Activated CD4-positive, alpha-beta T cell treated with anti-CD3 and anti-CD28 coated beads for 36 hours (primary cell): ENCODE measurements around the gene ITSN2. TPM values are rescaled to one million over a fixed set of nuclear protein-coding genes. Genes with fewer than 3 reads are reported as not detected.

Experiments used
- ATAC-seq: fragments of 200-7000 bp; cut with Tn5 transposase; one replicate; pipeline ENCODE4 v1.10.0; 2021; ENCODE audit warnings: mild to moderate bottlenecking, moderate library complexity
- CTCF ChIA-PET: fragments of 350-600 bp; sonication (Branson Sonifier 250); formaldehyde crosslinking; loops from one replicate; lab custom pipeline; 2021; ENCODE audit warnings: antibody characterized with exemption; lab: Charles Lee
- POLR2A ChIA-PET: fragments of 350-600 bp; sonication (Branson Sonifier 250); formaldehyde crosslinking; loops from one replicate; lab custom pipeline; 2021; ENCODE audit warnings: antibody characterized with exemption, inconsistent platforms; lab: Charles Lee
- DNase-seq: peaks from one replicate; pipeline ENCODE4 v3.0.0-alpha.2; 2020
- H3K27ac Mint-ChIP-seq: one replicate; pipeline ENCODE4 v1.8.0; 2021; ENCODE audit warnings: mixed read lengths
- H3K27me3 Mint-ChIP-seq: one replicate; pipeline ENCODE4 v1.8.0; 2021; ENCODE audit warnings: mixed read lengths
- H3K36me3 Mint-ChIP-seq: one replicate; pipeline ENCODE4 v1.8.0; 2021; ENCODE audit warnings: low read depth, mixed read lengths
- H3K4me1 Mint-ChIP-seq: one replicate; pipeline ENCODE4 v1.8.0; 2021; ENCODE audit warnings: mixed read lengths
- H3K4me3 Mint-ChIP-seq: one replicate; pipeline ENCODE4 v1.8.0; 2021; ENCODE audit warnings: mild to moderate bottlenecking, moderate library complexity, mixed read lengths
- H3K9me3 Mint-ChIP-seq: one replicate; pipeline ENCODE4 v1.8.0; 2021; ENCODE audit warnings: low read depth, mixed read lengths
- intact Hi-C, 2 experiments: fragments of 100-400 bp; cut with DNase I in 1 of 2; cut with micrococcal nuclease in 1 of 2; formaldehyde crosslinking; loops; one replicate each; pipeline versions ENCODE4 v1.14.2 to v1.15.1; 2022 to 2024; cut with DNase I, micrococcal nuclease
- total RNA-seq, 2 experiments: library from RNA; stranded (reverse); gene quantifications; one replicate each; pipeline ENCODE4 v1.2.3, GENCODE V29; 2021

The ITSN2 gene
- total RNA-seq, 2 experiments from 2014 or later, result 46.0 to 49.6 TPM

GRCh38 chr2:24265212-24265611, 95.1 kb downstream of the ITSN2 start:
- POLR2A ChIA-PET, result no interaction called here
- Mint-ChIP-seq H3K27ac (no peak overlapping the region), H3K4me3 (no peak overlapping the region), H3K9me3 (no peaks in the 10 kb centered on the region), H3K27me3 (no peaks in the 10 kb centered on the region), H3K36me3 (peaks cover 26% of the 10 kb centered on the region), H3K4me1 (peaks cover 21% of the 10 kb centered on the region)
- CTCF ChIA-PET, result no interaction called here
- DNase-seq (no peak), ATAC-seq (no peak)
- intact Hi-C loops, result no loop called here

- H3K36me3 Mint-ChIP-seq, result peaks cover 14% of the 10 kb centered on the region
- DNase-seq (no peak), ATAC-seq (no peak)
- intact Hi-C loops, result no loop called here
- no peak overlapping the region for H3K27ac Mint-ChIP-seq
- ChIA-PET CTCF (interaction anchor here (1.2 kb wide), 1 partner anchor 38 kb away, joined by 3 read pairs; no protein-coding TSS in a partner anchor), POLR2A (interaction anchor here (0.7 kb wide), 1 partner anchor 483 kb away, joined by 3 read pairs; no protein-coding TSS in a partner anchor)
- no peaks in the 10 kb centered on the region for H3K27me3 Mint-ChIP-seq
- no peak overlapping the region for H3K4me3 Mint-ChIP-seq
- H3K9me3 Mint-ChIP-seq, result no peaks in the 10 kb centered on the region
- peaks cover 15% of the 10 kb centered on the region for H3K4me1 Mint-ChIP-seq
These were observed 97.8 kb downstream of the ITSN2 start for GRCh38 chr2:24262421-24262970.

DNA sequence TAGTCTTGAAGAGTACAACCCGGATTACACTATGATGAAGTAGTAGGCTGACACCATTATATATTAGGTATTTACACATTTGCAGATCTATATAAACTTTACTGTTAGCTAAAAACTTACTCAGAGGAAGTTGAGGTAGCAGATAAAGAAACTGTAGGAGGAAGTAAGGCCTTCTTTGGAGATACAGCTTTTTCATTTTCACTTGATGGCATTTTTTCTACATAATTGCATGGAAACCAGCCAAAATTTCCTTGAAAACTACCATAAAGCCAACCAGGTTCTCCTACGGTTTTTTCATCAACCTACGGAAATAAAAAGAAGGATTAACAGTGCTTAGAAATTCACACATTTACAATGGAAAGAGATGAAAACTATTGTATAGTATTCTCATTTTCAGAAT, 98.9 kb downstream of the ITSN2 start:
- ChIA-PET CTCF (interaction anchor here (0.6 to 0.7 kb wide), 2 partner anchors 11 to 44 kb away, joined by 3 read pairs; no protein-coding TSS in a partner anchor), POLR2A (interaction anchor here (0.6 kb wide), 1 partner anchor 36 kb away, joined by 3 read pairs; no protein-coding TSS in a partner anchor)
- Mint-ChIP-seq H3K4me1 (peaks cover 15% of the 10 kb centered on the region), H3K27me3 (no peaks in the 10 kb centered on the region), H3K36me3 (peaks cover 17% of the 10 kb centered on the region), H3K9me3 (no peaks in the 10 kb centered on the region), H3K27ac (peak overlapping the region; percentile 67), H3K4me3 (no peak overlapping the region)
- intact Hi-C loops, result no loop called here
- no peak for DNase-seq
- no peak for ATAC-seq

DNA sequence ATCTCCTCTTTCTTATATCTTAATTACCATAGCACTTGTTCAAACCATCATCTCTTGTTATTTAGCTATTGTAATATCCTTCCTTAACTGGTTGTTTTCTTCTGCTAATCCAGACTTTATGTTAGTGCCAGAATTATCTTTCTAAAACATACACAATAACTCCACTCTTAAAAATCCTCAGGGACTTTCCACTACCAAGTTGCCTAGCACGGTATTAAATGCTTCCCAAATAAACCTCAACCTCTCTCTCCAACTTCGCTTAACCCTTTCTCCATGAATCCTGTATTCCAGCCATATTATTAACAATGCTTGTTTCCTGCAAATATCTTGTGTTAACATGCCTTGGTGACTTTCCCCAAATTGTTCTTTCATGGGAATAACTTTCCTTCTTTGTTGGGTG, 101.0 kb downstream of the ITSN2 start:
- intact Hi-C loops, result no loop called here
- ChIA-PET POLR2A (no interaction called here), CTCF (no interaction called here)
- DNase-seq, result no peak
- Mint-ChIP-seq H3K27me3 (no peaks in the 10 kb centered on the region), H3K4me3 (no peak overlapping the region), H3K4me1 (peaks cover 15% of the 10 kb centered on the region), H3K9me3 (no peaks in the 10 kb centered on the region), H3K36me3 (peaks cover 16% of the 10 kb centered on the region), H3K27ac (no peak overlapping the region)
- ATAC-seq, result no peak

GRCh38 chr2:24258718-24259117, 101.6 kb downstream of the ITSN2 start:
- peaks cover 15% of the 10 kb centered on the region for H3K4me1 Mint-ChIP-seq
- H3K9me3 Mint-ChIP-seq, result no peaks in the 10 kb centered on the region
- no peaks in the 10 kb centered on the region for H3K27me3 Mint-ChIP-seq
- ChIA-PET POLR2A (no interaction called here), CTCF (no interaction called here)
- no peak for DNase-seq
- peaks cover 18% of the 10 kb centered on the region for H3K36me3 Mint-ChIP-seq
- no peak overlapping the region for H3K27ac Mint-ChIP-seq
- intact Hi-C loops, result no loop called here
- ATAC-seq, result no peak
- H3K4me3 Mint-ChIP-seq, result no peak overlapping the region

- Mint-ChIP-seq H3K27ac (no peak overlapping the region), H3K4me3 (no peak overlapping the region), H3K9me3 (no peaks in the 10 kb centered on the region), H3K4me1 (no peaks in the 10 kb centered on the region), H3K36me3 (peaks cover 21% of the 10 kb centered on the region), H3K27me3 (no peaks in the 10 kb centered on the region)
- DNase-seq, result no peak
- ATAC-seq, result no peak
- ChIA-PET POLR2A (no interaction called here), CTCF (no interaction called here)
- intact Hi-C loops, result no loop called here
These were observed 106.9 kb downstream of the ITSN2 start for GRCh38 chr2:24253303-24253919.

DNA sequence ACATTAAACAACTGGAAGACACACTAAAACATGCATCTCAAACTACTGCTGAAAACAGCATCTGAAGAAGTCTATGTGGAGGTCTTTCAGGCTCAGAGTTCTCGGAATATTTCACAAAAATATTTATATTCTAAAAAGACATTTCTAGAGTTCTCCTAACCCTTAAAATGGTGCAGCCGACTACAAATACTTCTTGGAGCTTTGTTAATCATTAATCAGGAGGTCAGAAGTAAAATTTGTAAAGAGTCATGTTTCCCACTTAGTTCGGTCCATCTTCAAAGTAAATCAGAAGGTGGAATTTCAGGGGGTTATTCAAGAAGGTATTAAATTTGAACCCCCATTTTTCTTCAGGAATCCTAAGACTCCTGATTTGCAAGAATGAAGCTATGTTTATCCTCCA, 112.7 kb downstream of the ITSN2 start:
- ChIA-PET POLR2A (no interaction called here), CTCF (interaction anchor here (1.0 kb wide), 1 partner anchor 28 kb away, joined by 4 read pairs; no protein-coding TSS in a partner anchor)
- H3K27me3 Mint-ChIP-seq, result no peaks in the 10 kb centered on the region
- no peak overlapping the region for H3K4me3 Mint-ChIP-seq
- H3K9me3 Mint-ChIP-seq, result no peaks in the 10 kb centered on the region
- intact Hi-C loops, result no loop called here
- ATAC-seq (no peak), DNase-seq (no peak)
- no peak overlapping the region for H3K27ac Mint-ChIP-seq
- H3K36me3 Mint-ChIP-seq, result peaks cover 30% of the 10 kb centered on the region
- H3K4me1 Mint-ChIP-seq, result no peaks in the 10 kb centered on the region

GRCh38 chr2:24247164-24247563, 113.2 kb downstream of the ITSN2 start:
- Mint-ChIP-seq H3K9me3 (no peaks in the 10 kb centered on the region), H3K4me3 (no peak overlapping the region), H3K36me3 (peaks cover 28% of the 10 kb centered on the region), H3K27me3 (no peaks in the 10 kb centered on the region), H3K4me1 (no peaks in the 10 kb centered on the region), H3K27ac (no peak overlapping the region)
- DNase-seq (no peak), ATAC-seq (no peak)
- ChIA-PET POLR2A (no interaction called here), CTCF (interaction anchor here (1.0 kb wide), 1 partner anchor 28 kb away, joined by 4 read pairs; no protein-coding TSS in a partner anchor)
- intact Hi-C loops, result no loop called here

- peaks cover 26% of the 10 kb centered on the region for H3K36me3 Mint-ChIP-seq
- no peak overlapping the region for H3K27ac Mint-ChIP-seq
- ChIA-PET CTCF (interaction anchor here (0.6 to 1.0 kb wide), 3 partner anchors 12 to 497 kb away, joined by 3 to 4 read pairs (median 3); no protein-coding TSS in a partner anchor), POLR2A (no interaction called here)
- no peak for DNase-seq
- ATAC-seq, result no peak
- H3K9me3 Mint-ChIP-seq, result no peaks in the 10 kb centered on the region
- H3K27me3 Mint-ChIP-seq, result no peaks in the 10 kb centered on the region
- no peak overlapping the region for H3K4me3 Mint-ChIP-seq
- H3K4me1 Mint-ChIP-seq, result no peaks in the 10 kb centered on the region
- intact Hi-C loops, result no loop called here
These were observed 114.2 kb downstream of the ITSN2 start for GRCh38 chr2:24245986-24246776.

DNA sequence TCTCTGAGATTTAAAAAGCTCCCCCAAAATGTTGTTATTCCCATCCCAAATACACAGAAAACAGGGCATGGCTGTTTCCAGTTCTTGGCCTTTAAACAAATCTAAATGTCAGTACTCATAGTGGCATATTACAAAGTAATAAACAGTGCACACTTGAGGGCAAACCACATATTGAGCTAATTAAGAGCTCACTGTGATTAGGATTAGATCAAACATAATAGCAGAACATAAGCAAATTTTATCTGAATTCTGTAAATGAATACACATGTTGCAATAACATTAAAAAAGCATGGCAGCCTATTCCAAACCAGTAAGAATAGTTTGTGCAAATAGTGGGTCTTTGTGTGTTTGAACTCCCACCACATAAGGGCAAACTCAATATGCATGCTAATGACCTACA, 118.8 kb downstream of the ITSN2 start:
- H3K4me3 Mint-ChIP-seq, result no peak overlapping the region
- intact Hi-C loops, result no loop called here
- DNase-seq (no peak), ATAC-seq (no peak)
- H3K27me3 Mint-ChIP-seq, result no peaks in the 10 kb centered on the region
- no peaks in the 10 kb centered on the region for H3K4me1 Mint-ChIP-seq
- POLR2A ChIA-PET, result no interaction called here
- no peak overlapping the region for H3K27ac Mint-ChIP-seq
- no peaks in the 10 kb centered on the region for H3K9me3 Mint-ChIP-seq
- CTCF ChIA-PET, result no interaction called here
- H3K36me3 Mint-ChIP-seq, result peaks cover 16% of the 10 kb centered on the region

DNA sequence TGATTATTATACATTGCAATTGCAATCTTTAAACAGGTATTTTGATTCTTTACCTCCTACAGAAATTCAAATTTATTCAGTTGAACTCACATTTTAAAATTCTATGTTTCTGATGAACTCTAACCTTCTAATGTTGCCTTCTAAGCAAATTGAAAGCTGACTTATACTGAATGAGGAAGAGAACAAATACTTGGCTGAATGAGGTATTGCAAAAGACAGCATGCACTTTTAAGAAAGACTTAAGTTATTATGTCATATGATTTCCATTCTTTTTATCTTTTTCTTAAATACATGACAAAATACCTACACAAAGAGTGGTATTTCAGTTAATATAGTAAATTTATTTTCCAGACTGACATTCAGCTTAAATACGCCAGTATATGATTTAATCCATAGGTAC, 120.8 kb downstream of the ITSN2 start:
- peaks cover 9% of the 10 kb centered on the region for H3K36me3 Mint-ChIP-seq
- no peak overlapping the region for H3K27ac Mint-ChIP-seq
- ChIA-PET CTCF (no interaction called here), POLR2A (no interaction called here)
- intact Hi-C loops, result no loop called here
- H3K4me3 Mint-ChIP-seq, result no peak overlapping the region
- no peak for DNase-seq
- H3K27me3 Mint-ChIP-seq, result no peaks in the 10 kb centered on the region
- no peaks in the 10 kb centered on the region for H3K9me3 Mint-ChIP-seq
- H3K4me1 Mint-ChIP-seq, result no peaks in the 10 kb centered on the region
- no peak for ATAC-seq
